T-helper 1 cell treated with Interleukin-12 subunit alpha and Interleukin-12 subunit beta and Interleukin-4 antibody, amounts not matched to agents 30 ng/mL and 1 ng/mL, for 36 hours (primary cell): ENCODE data around the gene ENO3. TPM values are rescaled to one million over a fixed set of nuclear protein-coding genes. Genes with fewer than 3 reads are reported as not detected.

Source experiments
- intact Hi-C: fragments of 100-400 bp; cut with micrococcal nuclease; formaldehyde crosslinking; loops from one replicate; pipeline ENCODE4 v1.15.1; 2024
- total RNA-seq: library from RNA; stranded (reverse); gene quantifications from 2 replicates; pipeline ENCODE4 v1.2.3, GENCODE V29; 2022

ENO3 gene
- total RNA-seq, 1 donor from 2014 or later: 37.9 TPM

GRCh38 chr17:4936436-4936835, 14.5 kb upstream of the ENO3 start:
- intact Hi-C loops: no loop called here

GRCh38 chr17:4937553-4937952, 13.4 kb upstream of the ENO3 start:
- intact Hi-C loops: no loop called here

DNA sequence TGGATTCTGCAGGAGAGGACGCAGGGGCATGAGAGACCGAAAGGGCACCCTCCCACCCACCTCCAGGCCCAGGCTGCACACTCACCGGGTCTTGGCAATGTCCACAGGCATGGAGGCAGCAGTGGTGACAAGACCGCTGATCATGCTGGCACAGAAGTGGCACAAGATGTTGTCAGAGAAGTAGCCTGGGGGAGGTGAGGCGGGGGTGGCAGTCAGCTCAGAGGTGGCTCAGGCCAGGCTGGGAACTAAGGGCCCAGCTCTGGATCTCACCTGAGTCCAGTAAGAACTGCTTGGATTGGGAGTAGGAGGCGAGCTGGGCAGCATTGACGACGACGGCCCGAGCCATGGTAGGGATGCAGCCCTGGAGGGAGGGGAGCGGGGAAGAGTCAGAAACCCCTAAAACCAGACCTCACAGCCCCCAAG, 12.8 kb upstream of the ENO3 start:
- intact Hi-C loops: no loop called here

DNA sequence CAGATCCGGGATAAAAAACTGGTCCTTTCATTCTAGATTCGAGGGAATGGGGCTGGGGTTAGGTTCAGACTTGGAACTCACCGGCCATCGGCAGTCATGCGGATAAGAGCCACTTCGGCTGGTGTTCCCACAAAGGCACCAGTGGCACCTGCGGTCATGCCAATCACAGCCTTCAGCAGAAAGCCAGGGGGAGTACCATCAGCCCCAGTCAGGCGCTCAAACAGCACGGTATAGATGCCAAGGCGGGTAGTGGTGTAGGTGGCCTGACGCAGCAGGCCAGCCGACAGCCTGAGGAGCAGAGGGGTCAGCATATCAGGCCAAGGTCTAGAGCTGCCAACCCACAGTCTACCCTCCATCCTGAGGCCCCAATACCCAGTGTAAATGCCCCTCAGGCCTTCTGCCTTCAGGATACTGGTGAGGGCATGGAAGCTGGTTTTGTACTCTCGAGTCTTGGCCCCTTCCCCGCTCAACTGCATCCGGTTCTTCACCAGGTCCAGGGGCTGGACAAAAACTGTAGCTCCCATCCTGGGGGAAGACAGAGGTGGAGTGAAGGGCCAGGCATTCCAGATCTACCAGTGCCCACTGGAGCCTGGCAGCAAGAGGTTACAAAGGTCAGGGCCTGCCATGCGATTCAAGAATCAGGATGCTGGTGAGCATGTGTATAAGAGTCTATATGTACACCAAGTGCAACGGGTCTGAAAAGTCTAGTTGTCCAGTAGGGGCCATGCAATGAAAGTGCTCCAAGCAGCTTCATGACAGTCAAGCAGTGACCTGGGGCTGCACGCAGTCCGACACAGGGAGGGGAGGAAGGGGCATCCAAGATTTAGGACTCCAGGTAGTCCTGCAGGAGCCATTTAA, 12.0 kb upstream of the ENO3 start:
- intact Hi-C loops: no loop called here

DNA sequence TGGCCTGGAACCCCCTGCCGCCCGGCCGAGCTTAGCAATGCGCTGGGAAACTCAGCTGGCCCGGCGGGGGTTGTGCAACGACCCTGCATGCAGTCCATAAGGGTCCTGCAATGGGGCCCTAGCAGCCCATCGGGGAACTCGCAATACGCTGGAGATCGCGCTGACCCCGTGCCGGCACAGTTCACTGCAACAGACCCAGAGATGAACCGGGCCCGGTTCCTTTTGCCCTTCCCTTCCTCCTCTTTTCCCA, 11.4 kb upstream of the ENO3 start:
- intact Hi-C loops: no loop called here

GRCh38 chr17:4939796-4940554, 10.9 kb upstream of the ENO3 start, which contains the start of the genes RNF167 and SLC25A11:
Gene RNF167, plus strand, starts transcription at chr17:4940268. Its CDS starts 642 bp downstream, at chr17:4940910.
Gene SLC25A11, minus strand, starts transcription at chr17:4940046. Its CDS starts 136 bp downstream, at chr17:4939910.
- intact Hi-C loops: loop anchor here (1.0 to 5.0 kb wide), 12 partner anchors 8 to 678 kb away; partner anchors contain the start of genes ANKFY1, ARRB2, CAMTA2 and DERL2

- intact Hi-C loops: loop anchor here (1.0 to 5.0 kb wide), 12 partner anchors 8 to 678 kb away; partner anchors contain the start of genes ANKFY1, ARRB2, CAMTA2 and DERL2
These were observed 10.2 kb upstream of the ENO3 start for GRCh38 chr17:4940555-4941318.

DNA sequence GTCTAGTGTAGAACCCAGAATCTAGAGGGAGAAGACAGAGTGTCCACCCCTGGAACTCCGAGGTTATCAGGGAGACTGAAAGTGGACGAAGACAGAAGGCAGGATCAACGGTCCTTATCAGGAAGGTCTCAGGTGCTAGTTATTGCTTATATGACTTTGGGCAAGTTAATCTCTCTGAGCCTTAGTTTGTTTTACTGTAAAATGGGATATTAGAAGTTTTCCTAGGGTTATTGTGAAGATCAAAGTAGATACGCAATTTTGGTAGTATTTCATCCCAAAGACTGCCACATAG, 9.7 kb upstream of the ENO3 start:
- intact Hi-C loops: loop anchor here (5.0 kb wide), 2 partner anchors 209 to 679 kb away; partner anchors contain the start of genes ANKFY1 and MED11

GRCh38 chr17:4942760-4943508, 8.0 kb upstream of the ENO3 start:
- intact Hi-C loops: loop anchor here (5.0 kb wide), 2 partner anchors 211 to 681 kb away; partner anchors contain the start of genes ANKFY1 and MED11

- intact Hi-C loops: loop anchor here (2.0 to 5.0 kb wide), 4 partner anchors 35 to 767 kb away; partner anchors contain the start of genes ANKFY1 and MED11
These were observed 6.8 kb upstream of the ENO3 start for GRCh38 chr17:4944163-4944553.

- intact Hi-C loops: loop anchor here (2.0 to 5.0 kb wide), 4 partner anchors 36 to 768 kb away; partner anchors contain the start of genes ANKFY1 and MED11
These were observed 6.3 kb upstream of the ENO3 start for GRCh38 chr17:4944554-4945175.

DNA sequence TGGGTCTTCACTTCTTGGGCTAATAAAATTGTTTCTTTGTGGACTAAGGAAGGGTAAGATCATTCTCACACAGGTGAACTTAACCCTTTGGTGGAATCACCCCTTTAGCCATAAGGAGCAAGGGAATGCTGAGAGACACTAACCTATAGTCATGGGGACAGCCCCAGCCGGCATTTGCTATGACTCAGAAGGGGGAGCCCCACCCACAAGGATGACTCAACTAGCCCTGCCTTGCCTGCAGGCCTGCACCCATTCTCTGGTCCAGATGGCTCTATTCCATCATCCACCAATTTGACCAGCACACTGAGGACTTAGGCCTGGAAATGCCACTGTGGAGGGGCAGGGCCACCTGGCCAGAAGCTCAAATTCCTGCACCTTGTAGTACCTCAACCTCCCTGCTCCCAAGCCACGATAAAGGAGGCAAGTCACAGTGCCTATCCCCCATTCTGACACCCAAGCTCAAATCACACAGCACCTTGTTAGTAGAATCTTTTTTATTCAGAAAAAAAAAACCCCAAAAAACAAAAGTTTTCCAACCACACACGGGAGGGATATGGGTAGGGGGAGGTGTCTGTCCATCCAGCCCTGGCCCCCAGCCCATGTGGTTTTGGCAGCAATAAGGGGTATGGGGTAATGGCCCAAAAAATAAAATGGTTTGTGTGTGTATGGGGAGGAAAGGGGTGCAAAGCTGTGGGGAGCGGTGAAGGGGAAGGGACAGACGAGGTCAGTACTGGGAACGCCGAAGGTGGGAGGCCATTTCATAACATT, 5.6 kb upstream of the ENO3 start:
- intact Hi-C loops: loop anchor here (2.0 kb wide), 2 partner anchors 37 to 769 kb away; no protein-coding TSS in a partner anchor

DNA sequence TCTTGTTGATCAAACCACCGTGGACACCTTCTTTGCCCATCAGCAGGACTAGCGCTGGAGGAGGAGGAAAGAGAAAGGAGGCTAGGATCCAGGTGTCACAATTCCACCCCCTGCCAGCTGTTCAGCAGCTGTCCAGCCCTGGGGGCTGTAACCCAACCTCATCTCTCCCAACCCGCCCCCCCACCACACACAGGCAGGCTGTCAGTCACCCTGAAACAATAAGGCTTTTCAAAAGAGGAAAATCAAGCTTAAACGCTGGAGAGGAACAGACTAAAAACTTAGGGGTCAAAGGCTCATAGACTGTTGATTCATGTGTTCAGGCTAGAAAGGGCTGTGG, 5.0 kb upstream of the ENO3 start:
- intact Hi-C loops: loop anchor here (2.0 kb wide), 2 partner anchors 37 to 769 kb away; no protein-coding TSS in a partner anchor

DNA sequence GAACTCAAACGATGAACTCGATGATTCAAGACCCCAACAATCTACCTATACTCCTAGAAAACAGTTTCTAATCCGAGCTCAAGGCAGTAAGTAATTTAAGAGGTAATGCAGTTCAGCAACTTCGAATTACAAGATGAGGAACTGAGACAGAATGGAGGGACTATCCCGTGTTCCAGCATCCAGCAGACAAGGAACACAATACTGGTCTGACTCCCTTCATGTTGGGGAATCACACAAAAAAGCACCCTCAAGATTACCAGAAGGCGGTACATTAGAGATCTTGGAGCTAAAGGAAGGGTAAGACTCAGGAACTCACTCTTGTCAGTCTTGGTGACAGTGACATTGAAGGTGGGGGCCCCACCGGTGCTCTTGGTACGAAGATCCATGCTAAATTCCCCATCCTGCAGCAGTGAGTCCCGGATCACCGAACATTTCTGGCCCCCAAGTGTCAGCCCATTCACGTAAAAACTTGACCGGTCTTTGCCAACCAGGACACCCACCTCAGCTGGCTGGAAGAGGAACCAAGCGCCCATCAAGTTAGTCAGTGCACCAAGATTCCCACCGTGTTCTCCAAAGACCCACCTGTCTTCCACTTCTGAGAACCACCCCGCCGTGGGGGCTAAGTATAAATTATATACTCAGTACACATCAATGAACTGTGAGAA, 4.5 kb upstream of the ENO3 start:
- intact Hi-C loops: no loop called here

- intact Hi-C loops: loop anchor here (1.0 kb wide), 2 partner anchors 84 to 237 kb away; partner anchors contain the start of gene ARRB2
These were observed 3.9 kb upstream of the ENO3 start for GRCh38 chr17:4947010-4947410.

GRCh38 chr17:4947411-4948165, 3.3 kb upstream of the ENO3 start:
- intact Hi-C loops: loop anchor here (1.0 to 2.0 kb wide), 7 partner anchors 7 to 804 kb away; partner anchors contain the start of genes ARRB2, CAMTA2, CYB5D2 and DERL2

GRCh38 chr17:4948166-4948930, 2.6 kb upstream of the ENO3 start, which contains the start of gene PFN1:
Gene PFN1, minus strand, starts transcription at chr17:4948530. Its CDS starts 136 bp downstream, at chr17:4948394.
- intact Hi-C loops: loop anchor here (1.0 to 2.0 kb wide), 5 partner anchors 8 to 805 kb away; partner anchors contain the start of genes CAMTA2, CYB5D2, DERL2 and INCA1
